Endothelial cell of umbilical vein (primary cell): Measurements from ENCODE around the gene KIF6. TPM values are rescaled to one million over a fixed set of nuclear protein-coding genes. Genes with fewer than 3 reads are reported as not detected.

ENCODE experiments used
- BruUV-seq: library from RNA; stranded (reverse); fragments of 400-500 nt; replicated peaks from 2 replicates; lab custom pipeline; 2021; lab: Mats Ljungman, UMichigan
- CTCF ChIA-PET: fragments of 300-600, 350-600 bp; sonication (Branson Sonifier 250); formaldehyde crosslinking; loops from one replicate; lab custom pipeline; 2021; ENCODE audit warnings: antibody characterized with exemption, inconsistent platforms; lab: Charles Lee
- POLR2A ChIA-PET: fragments of 300-600, 350-600 bp; sonication (Branson Sonifier 250); formaldehyde crosslinking; loops from one replicate; lab custom pipeline; 2021; ENCODE audit warnings: antibody characterized with exemption, inconsistent platforms; lab: Charles Lee
- DNase-seq: peaks from one replicate; pipeline ENCODE4 v3.0.0-alpha.2; 2011; ENCODE audit warnings: low read depth, low spot score
- FAIRE-seq: peaks from 2 replicates; lab custom pipeline; 2011; peaks lifted over from hg19 to GRCh38; lab: Jason Lieb, UNC
- H2AFZ ChIP-seq: 2 replicates; pipeline ENCODE4 v1.6.0; 2012; ENCODE audit warnings: low read depth, low read length, control low read depth, inconsistent platforms
- H3K27ac ChIP-seq: 2 replicates; pipeline ENCODE4 v1.5.1; 2011; ENCODE audit warnings: low read depth, mild to moderate bottlenecking, control low read depth, low read length, moderate library complexity; ENCODE audit not compliant: insufficient read depth
- H3K27me3 ChIP-seq, 2 experiments: 2 replicates each; pipeline versions ENCODE4 v1.6.0 to v1.6.1; 2011; ENCODE audit warnings: low read length in 2 of 2, mixed read lengths in 1 of 2; ENCODE audit not compliant: control insufficient read depth in 2 of 2, insufficient read depth in 2 of 2
- H3K36me3 ChIP-seq, 2 experiments: 2 replicates in 1 of 2; 3 replicates in 1 of 2; pipeline ENCODE4 v1.5.1; 2011; ENCODE audit warnings: low read length in 2 of 2, mild to moderate bottlenecking in 1 of 2, moderate library complexity in 1 of 2; ENCODE audit not compliant: control insufficient read depth in 2 of 2, insufficient read depth in 2 of 2; ENCODE audit errors: extremely low read depth in 1 of 2
- H3K4me1 ChIP-seq: 3 replicates; pipeline ENCODE4 v1.5.1; 2011; ENCODE audit warnings: mild to moderate bottlenecking, low read length; ENCODE audit not compliant: control insufficient read depth, insufficient read depth; ENCODE audit errors: extremely low read depth
- H3K4me2 ChIP-seq: 2 replicates; pipeline ENCODE4 v1.6.1; 2011; ENCODE audit warnings: low read length, control low read depth, mixed read lengths; ENCODE audit not compliant: insufficient read depth
- H3K4me3 ChIP-seq, 3 experiments: fragments of 200-600 bp in 1 of 3; sonication (generic), shearing (Covaris generic) in 1 of 3; replicated peaks in 1 of 3; 2 replicates each; pipeline ENCODE4 v1.5.1; 2011 to 2016; ENCODE audit warnings: control low read depth in 3 of 3, low read length in 3 of 3, mild to moderate bottlenecking in 2 of 3, inconsistent platforms in 1 of 3, low read depth in 1 of 3, moderate library complexity in 1 of 3; ENCODE audit not compliant: insufficient read depth in 1 of 3
- H3K79me2 ChIP-seq: 2 replicates; pipeline ENCODE4 v1.6.0; 2012; ENCODE audit warnings: low read length, inconsistent platforms; ENCODE audit not compliant: control insufficient read depth, insufficient read depth
- H3K9ac ChIP-seq: replicated peaks from 2 replicates; pipeline ENCODE3; 2011; ENCODE audit warnings: low read length, control low read depth; ENCODE audit not compliant: insufficient read depth; ENCODE audit errors: extremely low read depth
- H3K9me1 ChIP-seq: replicated peaks from 3 replicates; pipeline ENCODE4 v1.6.0; 2011; ENCODE audit warnings: mild to moderate bottlenecking, low read length; ENCODE audit not compliant: control insufficient read depth, insufficient read depth; ENCODE audit errors: extremely low read depth
- H3K9me3 ChIP-seq: replicated peaks from 2 replicates; pipeline ENCODE4 v1.5.1; 2012; ENCODE audit warnings: low read length, inconsistent platforms; ENCODE audit not compliant: control insufficient read depth, insufficient read depth
- H4K20me1 ChIP-seq: replicated peaks from 2 replicates; pipeline ENCODE3; 2011; ENCODE audit warnings: mild to moderate bottlenecking, low read length; ENCODE audit not compliant: control insufficient read depth, insufficient read depth; ENCODE audit errors: extremely low read depth
- FOS ChIP-seq: IDR thresholded peaks from 2 replicates; pipeline ENCODE4 v1.6.1; 2011; ENCODE audit warnings: mild to moderate bottlenecking, low read length, moderate library complexity, borderline replicate concordance; ENCODE audit not compliant: insufficient read depth
- JUN ChIP-seq: IDR thresholded peaks from 2 replicates; pipeline ENCODE4 v1.6.1; 2011; ENCODE audit warnings: borderline replicate concordance, low read depth; ENCODE audit not compliant: insufficient read length, insufficient read depth
- MYC ChIP-seq: IDR thresholded peaks from one replicate; pipeline ENCODE4 v1.6.1; 2011; ENCODE audit warnings: mild to moderate bottlenecking, low read depth, low read length
- POLR2A ChIP-seq: IDR thresholded peaks from 2 replicates; pipeline ENCODE4 v1.6.1; 2012; ENCODE audit warnings: low read depth, mild to moderate bottlenecking, control low read depth, low read length
- POLR2AphosphoS5 ChIP-seq: IDR thresholded peaks from 2 replicates; pipeline ENCODE4 v1.6.1; 2012; ENCODE audit warnings: low read depth, mild to moderate bottlenecking, control low read depth, low read length, moderate library complexity; ENCODE audit not compliant: insufficient read depth
- dilution Hi-C: fragments of 300-500 bp; cut with MboI; formaldehyde crosslinking; loops from one replicate; pipeline ENCODE4 v1.15.0; 2019; ENCODE audit warnings: low sequenced_read_pairs; ENCODE audit not compliant: extremely low pct_ligation_motif_present
- intact Hi-C: fragments of 100-400 bp; cut with micrococcal nuclease; formaldehyde crosslinking; loops from one replicate; pipeline ENCODE4 v1.10.0; 2022
- polyA plus RNA-seq, 4 experiments: library from polyadenylated mRNA; depleted of rRNA in 3 of 4; stranded (reverse) in 3 of 4; unstranded in 1 of 4; fragments of >200 nt; gene quantifications; 2 replicates each; pipeline versions ENCODE4 v1.2.1 to v1.2.3, GENCODE V29; 2011 to 2012; ENCODE audit warnings: missing spikeins in 1 of 4
- total RNA-seq: library from RNA; stranded (reverse); gene quantifications from 2 replicates; pipeline ENCODE4 v1.2.3, GENCODE V29; 2021

The KIF6 gene
- total and polyA plus RNA-seq, 2 donors (not counting 3 experiments of a cell fraction or from before 2014, with no cell fraction given), result not detected

GRCh38 chr6:39282774-39283173 is 442.4 kb downstream of the KIF6 start:
- H4K20me1 ChIP-seq, result no peaks in the 10 kb centered on the region
- no peak overlapping the region for H3K27ac ChIP-seq
- no TSS peak for BruUV-seq
- no peaks in the 10 kb centered on the region for H3K27me3 ChIP-seq
- intact Hi-C loops (no loop called here), dilution Hi-C loops (no loop called here)
- H3K9ac ChIP-seq, result no peak overlapping the region
- FAIRE-seq (no peak), DNase-seq (no peak)
- ChIA-PET POLR2A (no interaction called here), CTCF (interaction anchor here (1.0 kb wide), 1 partner anchor 20 kb away, joined by 4 read pairs; no protein-coding TSS in a partner anchor)
- no peaks in the 10 kb centered on the region for H3K4me1 ChIP-seq
- H2AFZ ChIP-seq, result no peak overlapping the region
- TF ChIP-seq FOS (no peak), JUN (no peak), POLR2A (no peak), MYC (no peak)
- no peaks in the 10 kb centered on the region for H3K79me2 ChIP-seq
- no peaks in the 10 kb centered on the region for H3K36me3 ChIP-seq
- no peak overlapping the region for H3K4me3 ChIP-seq
- no peaks in the 10 kb centered on the region for H3K9me1 ChIP-seq
- H3K9me3 ChIP-seq, result no peaks in the 10 kb centered on the region
- no peak overlapping the region for H3K4me2 ChIP-seq

DNA sequence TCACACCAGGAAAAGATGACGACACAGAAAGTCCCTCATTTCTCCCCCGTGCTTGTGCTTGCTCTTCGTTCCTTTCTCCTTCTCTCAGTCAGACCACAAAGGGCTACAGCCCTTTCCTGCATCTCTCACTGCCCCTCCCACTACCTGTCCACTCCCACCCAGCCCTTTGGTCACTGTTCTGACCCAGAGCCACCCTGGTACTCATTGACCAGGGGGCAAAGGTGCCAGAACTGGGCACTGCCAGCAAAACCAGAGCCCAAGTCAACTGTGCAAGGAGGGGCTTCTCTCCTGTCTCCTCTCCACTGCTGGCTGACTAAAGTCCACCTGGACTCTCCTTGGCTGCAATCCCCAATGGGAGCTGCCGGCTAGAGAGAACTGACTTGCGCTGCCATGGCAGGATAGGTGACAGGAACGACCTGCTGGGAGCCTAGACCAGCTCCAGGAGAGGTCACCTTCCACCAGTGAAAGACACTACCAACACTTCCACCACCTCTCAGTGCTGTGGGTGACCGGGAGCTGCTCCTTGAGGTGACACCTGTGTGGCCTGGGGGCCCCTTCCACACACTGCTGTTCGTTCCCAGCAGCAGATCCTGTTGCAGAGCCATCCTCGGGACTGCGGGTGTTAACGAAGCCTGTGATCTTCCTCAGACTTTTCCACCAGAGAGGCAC is 443.8 kb downstream of the KIF6 start:
- ChIA-PET POLR2A (no interaction called here), CTCF (no interaction called here)
- no peak overlapping the region for H3K4me2 ChIP-seq
- no peaks in the 10 kb centered on the region for H3K9me3 ChIP-seq
- no peaks in the 10 kb centered on the region for H3K79me2 ChIP-seq
- H3K9ac ChIP-seq, result no peak overlapping the region
- H3K9me1 ChIP-seq, result no peaks in the 10 kb centered on the region
- no peak overlapping the region for H3K27ac ChIP-seq
- no peak for DNase-seq
- no peaks in the 10 kb centered on the region for H4K20me1 ChIP-seq
- no peaks in the 10 kb centered on the region for H3K36me3 ChIP-seq
- no TSS peak for BruUV-seq
- H3K27me3 ChIP-seq, result no peaks in the 10 kb centered on the region
- no peak overlapping the region for H3K4me3 ChIP-seq
- no peak for TF ChIP-seq POLR2AphosphoS5
- no peak for FAIRE-seq
- dilution Hi-C loops, result no loop called here
- intact Hi-C loops, result no loop called here
- no peak overlapping the region for H2AFZ ChIP-seq
- no peaks in the 10 kb centered on the region for H3K4me1 ChIP-seq
